Umbilical cord (tissue), 2 donors: Measurements from ENCODE around the gene MPIG6B. TPM values are rescaled to one million over a fixed set of nuclear protein-coding genes. Genes with fewer than 3 reads are reported as not detected.
"Not testable (repeated sequence)": the region's sequence is repeated elsewhere in the genome, so short reads cannot be mapped to it uniquely, and the experiment has no call there.

Experiments
- DNase-seq: peaks from one replicate; pipeline ENCODE4 v3.0.0-alpha.2; 2015; ENCODE audit warnings: low spot score
- total RNA-seq: library from RNA; depleted of rRNA; stranded (reverse); fragments of >200 nt; gene quantifications from one replicate; pipeline ENCODE4 v1.2.3, GENCODE V29; 2014; ENCODE audit warnings: low replicate concordance; ENCODE audit not compliant: insufficient read depth

MPIG6B gene
- total RNA-seq, 1 donor from 2014 or later, result 3.1 TPM

GRCh38 chr6:31700740-31701401 is 22.3 kb upstream of the MPIG6B start:
- no peak for DNase-seq

- no peak for DNase-seq
Measured at GRCh38 chr6:31701666-31702404, 21.3 kb upstream of the MPIG6B start.

- DNase-seq, result no peak
Measured at GRCh38 chr6:31702405-31702818, 20.8 kb upstream of the MPIG6B start.

GRCh38 chr6:31702819-31703716 is 20.1 kb upstream of the MPIG6B start, which contains the start of gene ABHD16A:
ABHD16A (minus strand) TSS chr6:31703324; CDS start chr6:31703281, 43 bp downstream.
- peak; percentile 99 for DNase-seq

GRCh38 chr6:31705931-31706330 is 17.2 kb upstream of the MPIG6B start:
- no peak for DNase-seq

- no peak for DNase-seq
Measured at GRCh38 chr6:31706599-31706998, 16.6 kb upstream of the MPIG6B start, which contains the start of gene LY6G6F. LY6G6F (plus strand) TSS chr6:31706866; CDS start chr6:31706907, 41 bp downstream.

GRCh38 chr6:31707701-31708100 is 15.5 kb upstream of the MPIG6B start:
- no peak for DNase-seq

- no peak for DNase-seq
Measured at GRCh38 chr6:31708224-31708623, 14.9 kb upstream of the MPIG6B start.

GRCh38 chr6:31709157-31709556 is 14.0 kb upstream of the MPIG6B start:
- DNase-seq, result not testable (repeated sequence)

GRCh38 chr6:31710523-31711219 is 12.5 kb upstream of the MPIG6B start:
- DNase-seq, result no peak

- no peak for DNase-seq
Measured at GRCh38 chr6:31711233-31711632, 11.9 kb upstream of the MPIG6B start.

- no peak for DNase-seq
Measured at GRCh38 chr6:31712296-31712695, 10.9 kb upstream of the MPIG6B start.

- DNase-seq, result no peak
Measured at GRCh38 chr6:31713465-31713864, 9.7 kb upstream of the MPIG6B start.

GRCh38 chr6:31713991-31714684 is 9.0 kb upstream of the MPIG6B start:
- peak; percentile 58 for DNase-seq

GRCh38 chr6:31715022-31715958 is 7.9 kb upstream of the MPIG6B start, which contains the start of gene LY6G6D:
LY6G6D (plus strand) TSS chr6:31715348; CDS start chr6:31715356, 8 bp downstream.
- peak; percentile 71 for DNase-seq

- no peak for DNase-seq
Measured at GRCh38 chr6:31717499-31718222, 5.5 kb upstream of the MPIG6B start.

- DNase-seq, result no peak
Measured at GRCh38 chr6:31718265-31718664, 4.9 kb upstream of the MPIG6B start.

GRCh38 chr6:31719001-31719400 is 4.2 kb upstream of the MPIG6B start:
- DNase-seq, result no peak
